Hematopoietic multipotent progenitor cell treated with erythropoietin and hydrocortisone succinate and interleukin-3 and kit ligand, for 8 days (in vitro differentiated cells): ENCODE data around the gene GNG2.

Experiments used
- DNase-seq: peaks from one replicate; pipeline ENCODE4 v3.0.0-alpha.2; 2015

GNG2 gene

GRCh38 chr14:51856792-51857296 lies 3.6 kb upstream of the GNG2 start:
- no peak for DNase-seq

- DNase-seq = no peak
These were observed 1.3 kb upstream of the GNG2 start for GRCh38 chr14:51859131-51859530.

GRCh38 chr14:51860825-51861499 lies 550 bp downstream of the GNG2 start:
- peak; percentile 61 for DNase-seq

- peak; percentile 99 for DNase-seq
These were observed 1.9 kb downstream of the GNG2 start for GRCh38 chr14:51862176-51862796.

- no peak for DNase-seq
These were observed 2.4 kb downstream of the GNG2 start for GRCh38 chr14:51862860-51863259.

GRCh38 chr14:51865953-51866747 lies 5.7 kb downstream of the GNG2 start:
- peak; percentile 89 for DNase-seq

GRCh38 chr14:51867741-51868140 lies 7.3 kb downstream of the GNG2 start:
- no peak for DNase-seq

GRCh38 chr14:51868405-51868804 lies 8.0 kb downstream of the GNG2 start:
- no peak for DNase-seq

GRCh38 chr14:51869411-51870100 lies 9.1 kb downstream of the GNG2 start:
- no peak for DNase-seq

GRCh38 chr14:51870606-51871005 lies 10.2 kb downstream of the GNG2 start:
- DNase-seq = no peak

GRCh38 chr14:51871846-51872245 lies 11.4 kb downstream of the GNG2 start:
- DNase-seq = no peak

GRCh38 chr14:51872396-51872795 lies 12.0 kb downstream of the GNG2 start:
- no peak for DNase-seq

GRCh38 chr14:51873221-51873893 lies 12.9 kb downstream of the GNG2 start:
- DNase-seq = peak; percentile 35

- no peak for DNase-seq
These were observed 17.4 kb downstream of the GNG2 start for GRCh38 chr14:51877810-51878209.

- no peak for DNase-seq
These were observed 18.8 kb downstream of the GNG2 start for GRCh38 chr14:51879170-51879569.

- no peak for DNase-seq
These were observed 20.6 kb downstream of the GNG2 start for GRCh38 chr14:51880835-51881580.

GRCh38 chr14:51881636-51882035 lies 21.2 kb downstream of the GNG2 start:
- DNase-seq = no peak

GRCh38 chr14:51883232-51883631 lies 22.8 kb downstream of the GNG2 start:
- no peak for DNase-seq

GRCh38 chr14:51884086-51884927 lies 23.9 kb downstream of the GNG2 start:
- peak; percentile 32 for DNase-seq

GRCh38 chr14:51889851-51890250 lies 29.4 kb downstream of the GNG2 start:
- no peak for DNase-seq

- no peak for DNase-seq
These were observed 33.8 kb downstream of the GNG2 start for GRCh38 chr14:51894250-51894649.
